Hepatocyte (in vitro differentiated cells): Measurements from ENCODE around the gene PLEKHB1. TPM values are rescaled to one million over a fixed set of nuclear protein-coding genes. Genes with fewer than 3 reads are reported as not detected.

Source experiments
- DNase-seq: peaks from one replicate; pipeline ENCODE4 v3.0.0-alpha.2; 2016; ENCODE audit warnings: low spot score
- H2AFZ ChIP-seq: fragments of 200-600 bp; sonication (generic); 2 replicates; pipeline ENCODE4 v1.6.0; 2016; ENCODE audit warnings: antibody characterized with exemption, mild to moderate bottlenecking
- H3K27ac ChIP-seq: fragments of 200-600 bp; sonication (generic); 2 replicates; pipeline ENCODE4 v1.5.1; 2016; ENCODE audit warnings: mild to moderate bottlenecking
- H3K27me3 ChIP-seq: fragments of 200-600 bp; sonication (generic); 2 replicates; pipeline ENCODE4 v1.6.1; 2016
- H3K36me3 ChIP-seq: fragments of 200-600 bp; sonication (generic); replicated peaks from 2 replicates; pipeline ENCODE4 v1.5.1; 2016; ENCODE audit warnings: low read depth; ENCODE audit not compliant: insufficient read depth
- H3K4me1 ChIP-seq: fragments of 200-600 bp; sonication (generic); 2 replicates; pipeline ENCODE4 v1.5.1; 2016; ENCODE audit warnings: mild to moderate bottlenecking, moderate library complexity; ENCODE audit not compliant: insufficient read depth
- H3K4me2 ChIP-seq: fragments of 200-600 bp; sonication (generic); 2 replicates; pipeline ENCODE4 v1.6.0; 2016
- H3K4me3 ChIP-seq: fragments of 200-600 bp; sonication (generic); 2 replicates; pipeline ENCODE4 v1.5.1; 2016; ENCODE audit warnings: mild to moderate bottlenecking
- H3K79me2 ChIP-seq: fragments of 200-600 bp; sonication (generic); 2 replicates; pipeline ENCODE4 v1.6.0; 2017; ENCODE audit warnings: mild to moderate bottlenecking
- H3K9me2 ChIP-seq: fragments of 200-600 bp; sonication (generic); replicated peaks from 2 replicates; pipeline ENCODE4 v1.6.0; 2017; ENCODE audit warnings: mild to moderate bottlenecking; ENCODE audit not compliant: insufficient read depth
- H3K9me3 ChIP-seq: fragments of 200-600 bp; sonication (generic); 2 replicates; pipeline ENCODE4 v1.5.1; 2016; ENCODE audit warnings: low read depth, mild to moderate bottlenecking
- H4K20me1 ChIP-seq: fragments of 200-600 bp; sonication (generic); 2 replicates; pipeline ENCODE4 v1.6.0; 2016; ENCODE audit warnings: mild to moderate bottlenecking; ENCODE audit not compliant: insufficient read depth, poor library complexity, severe bottlenecking
- CTCF ChIP-seq: fragments of 200-600 bp; sonication (generic); IDR thresholded peaks from 2 replicates; pipeline ENCODE4 v1.5.1; 2016; ENCODE audit warnings: antibody characterized with exemption, mild to moderate bottlenecking; ENCODE audit not compliant: poor library complexity
- EZH2 ChIP-seq: fragments of 200-600 bp; sonication (generic); IDR thresholded peaks from 2 replicates; pipeline ENCODE4 v1.6.1; 2016; ENCODE audit warnings: antibody characterized with exemption, mild to moderate bottlenecking, borderline replicate concordance
- EZH2phosphoT487 ChIP-seq: fragments of 200-600 bp; sonication (generic); IDR thresholded peaks from one replicate; pipeline ENCODE4 v1.6.1; 2018; ENCODE audit warnings: antibody characterized with exemption, mild to moderate bottlenecking, low read depth, moderate library complexity; ENCODE audit not compliant: unreplicated experiment, severe bottlenecking
- WGBS: methylation state at CpG from one replicate; pipeline ENCODE4 v1.1.6; 2016; ENCODE audit warnings: low lambda C conversion rate; ENCODE audit errors: missing lambda C conversion rate; 5-methylcytosine and 5-hydroxymethylcytosine counted together
- polyA plus RNA-seq: library from polyadenylated mRNA; unstranded; fragments of >200 nt; fragmentation: Nextera tagmentation; extraction: Ambion mirVana; gene quantifications from 2 replicates; pipeline ENCODE4 v1.2.1, GENCODE V29; 2016
- total RNA-seq: library from RNA; depleted of rRNA; stranded (reverse); fragments of >200 nt; gene quantifications from 2 replicates; pipeline ENCODE4 v1.2.3, GENCODE V29; 2014

Gene PLEKHB1
- total and polyA plus RNA-seq, 2 experiments from 2014 or later: 12.2 to 14.8 TPM

GRCh38 chr11:73645121-73645969 is 1.0 kb upstream of the PLEKHB1 start:
- H3K36me3 ChIP-seq: no peaks in the 10 kb centered on the region
- peak overlapping the region; percentile 39 for H3K27ac ChIP-seq
- peak overlapping the region; percentile 64 for H2AFZ ChIP-seq
- H3K9me3 ChIP-seq: no peaks in the 10 kb centered on the region
- peaks cover 6% of the 10 kb centered on the region for H3K27me3 ChIP-seq
- H3K4me2 ChIP-seq: peak overlapping the region; percentile 70
- WGBS: 49% methylated on average over 16 of the region's 16 CpGs
- no peaks in the 10 kb centered on the region for H3K79me2 ChIP-seq
- no peak overlapping the region for H3K4me3 ChIP-seq
- H3K4me1 ChIP-seq: peaks cover 9% of the 10 kb centered on the region
- no peaks in the 10 kb centered on the region for H4K20me1 ChIP-seq
- H3K9me2 ChIP-seq: no peaks in the 10 kb centered on the region
- no peak for TF ChIP-seq CTCF
- TF ChIP-seq EZH2: no peak
- TF ChIP-seq EZH2phosphoT487: no peak
- no peak for DNase-seq

GRCh38 chr11:73647459-73648100 is 1.2 kb downstream of the PLEKHB1 start:
- TF ChIP-seq EZH2: no peak
- TF ChIP-seq EZH2phosphoT487: no peak
- no peak for TF ChIP-seq CTCF
- Histone ChIP-seq H3K27ac (no peak overlapping the region), H3K4me3 (no peak overlapping the region), H3K4me1 (peaks cover 9% of the 10 kb centered on the region), H3K4me2 (peak overlapping the region; percentile 70), H3K36me3 (no peaks in the 10 kb centered on the region), H2AFZ (no peak overlapping the region), H3K9me3 (no peaks in the 10 kb centered on the region), H3K27me3 (peaks cover 6% of the 10 kb centered on the region), H3K9me2 (no peaks in the 10 kb centered on the region), H3K79me2 (no peaks in the 10 kb centered on the region), H4K20me1 (no peaks in the 10 kb centered on the region)
- DNase-seq: peak; percentile 93
- 22% methylated on average over 12 of the region's 23 CpGs for WGBS

GRCh38 chr11:73648121-73648520 is 1.7 kb downstream of the PLEKHB1 start:
- Histone ChIP-seq H3K79me2 (no peaks in the 10 kb centered on the region), H4K20me1 (no peaks in the 10 kb centered on the region), H3K4me3 (no peak overlapping the region), H3K27me3 (peaks cover 6% of the 10 kb centered on the region), H3K9me2 (no peaks in the 10 kb centered on the region), H3K27ac (no peak overlapping the region), H3K4me2 (peak overlapping the region; percentile 70), H3K9me3 (no peaks in the 10 kb centered on the region), H2AFZ (no peak overlapping the region), H3K4me1 (peaks cover 9% of the 10 kb centered on the region), H3K36me3 (no peaks in the 10 kb centered on the region)
- WGBS: 82% methylated on average over 9 of the region's 9 CpGs
- no peak for DNase-seq
- TF ChIP-seq EZH2 (no peak), EZH2phosphoT487 (no peak), CTCF (no peak)
